ENCODE measurements around the gene ARGLU1. TPM values are rescaled to one million over a fixed set of nuclear protein-coding genes. Genes with fewer than 3 reads are reported as not detected.

The ARGLU1 gene
- total RNA-seq, 1 experiment from 2014 or later: 94.4 TPM

DNA sequence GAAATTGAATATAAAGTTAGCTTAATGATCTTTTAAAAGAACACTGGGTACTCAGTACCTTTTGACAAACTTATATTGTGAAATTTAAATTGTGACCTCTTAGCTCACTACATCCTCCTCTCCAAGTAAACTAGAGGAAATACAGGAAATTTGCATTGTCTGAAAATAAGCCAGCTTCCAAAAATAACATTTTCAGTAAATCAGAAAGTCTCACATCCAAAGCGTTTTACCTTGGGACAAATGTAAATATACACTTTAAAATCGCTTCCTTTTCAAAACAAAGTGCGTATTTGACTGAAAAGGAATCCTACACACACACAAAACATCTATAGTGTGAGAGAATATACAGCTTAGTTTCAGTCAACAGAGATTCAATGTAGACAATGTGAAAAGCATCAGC, 30.4 kb downstream of the ARGLU1 start:
- intact Hi-C loops (cut with micrococcal nuclease): loop anchor here (2.0 to 10.0 kb wide), 5 partner anchors 29 to 1333 kb away; no protein-coding TSS in a partner anchor
- no peak overlapping the region for H3K4me3 Mint-ChIP-seq (ENCODE audit: unreplicated experiment)
- TF ChIP-seq, protein P1, sequence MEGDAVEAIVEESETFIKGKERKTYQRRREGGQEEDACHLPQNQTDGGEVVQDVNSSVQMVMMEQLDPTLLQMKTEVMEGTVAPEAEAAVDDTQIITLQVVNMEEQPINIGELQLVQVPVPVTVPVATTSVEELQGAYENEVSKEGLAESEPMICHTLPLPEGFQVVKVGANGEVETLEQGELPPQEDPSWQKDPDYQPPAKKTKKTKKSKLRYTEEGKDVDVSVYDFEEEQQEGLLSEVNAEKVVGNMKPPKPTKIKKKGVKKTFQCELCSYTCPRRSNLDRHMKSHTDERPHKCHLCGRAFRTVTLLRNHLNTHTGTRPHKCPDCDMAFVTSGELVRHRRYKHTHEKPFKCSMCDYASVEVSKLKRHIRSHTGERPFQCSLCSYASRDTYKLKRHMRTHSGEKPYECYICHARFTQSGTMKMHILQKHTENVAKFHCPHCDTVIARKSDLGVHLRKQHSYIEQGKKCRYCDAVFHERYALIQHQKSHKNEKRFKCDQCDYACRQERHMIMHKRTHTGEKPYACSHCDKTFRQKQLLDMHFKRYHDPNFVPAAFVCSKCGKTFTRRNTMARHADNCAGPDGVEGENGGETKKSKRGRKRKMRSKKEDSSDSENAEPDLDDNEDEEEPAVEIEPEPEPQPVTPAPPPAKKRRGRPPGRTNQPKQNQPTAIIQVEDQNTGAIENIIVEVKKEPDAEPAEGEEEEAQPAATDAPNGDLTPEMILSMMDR (IDR thresholded peaks at IDR 0.05; ENCODE audit: unreplicated experiment): no peak
- ChIA-PET CTCF (interaction anchor here (0.6 to 5.0 kb wide), 9 partner anchors 12 to 1969 kb away, joined by 3 to 43 read pairs (median 4); no protein-coding TSS in a partner anchor), POLR2A (interaction anchor here (7.6 kb wide), 1 partner anchor 29 kb away, joined by 83 read pairs; the partner anchor contains the start of gene ARGLU1)
- no peaks in the 10 kb centered on the region for H3K4me1 Mint-ChIP-seq (ENCODE audit: insufficient read depth, unreplicated experiment)
- no peak overlapping the region for H3K27ac Mint-ChIP-seq (ENCODE audit: low read depth, unreplicated experiment)
- H3K27me3 Mint-ChIP-seq (ENCODE audit: insufficient read depth, unreplicated experiment): no peaks in the 10 kb centered on the region
- no peak for DNase-seq (ENCODE audit: unreplicated experiment)
- peaks cover 19% of the 10 kb centered on the region for H3K36me3 Mint-ChIP-seq (ENCODE audit: insufficient read depth, unreplicated experiment)
- BruUV-seq (replicated peaks): no TSS peak
- no peaks in the 10 kb centered on the region for H3K9me3 Mint-ChIP-seq (ENCODE audit: unreplicated experiment)

DNA sequence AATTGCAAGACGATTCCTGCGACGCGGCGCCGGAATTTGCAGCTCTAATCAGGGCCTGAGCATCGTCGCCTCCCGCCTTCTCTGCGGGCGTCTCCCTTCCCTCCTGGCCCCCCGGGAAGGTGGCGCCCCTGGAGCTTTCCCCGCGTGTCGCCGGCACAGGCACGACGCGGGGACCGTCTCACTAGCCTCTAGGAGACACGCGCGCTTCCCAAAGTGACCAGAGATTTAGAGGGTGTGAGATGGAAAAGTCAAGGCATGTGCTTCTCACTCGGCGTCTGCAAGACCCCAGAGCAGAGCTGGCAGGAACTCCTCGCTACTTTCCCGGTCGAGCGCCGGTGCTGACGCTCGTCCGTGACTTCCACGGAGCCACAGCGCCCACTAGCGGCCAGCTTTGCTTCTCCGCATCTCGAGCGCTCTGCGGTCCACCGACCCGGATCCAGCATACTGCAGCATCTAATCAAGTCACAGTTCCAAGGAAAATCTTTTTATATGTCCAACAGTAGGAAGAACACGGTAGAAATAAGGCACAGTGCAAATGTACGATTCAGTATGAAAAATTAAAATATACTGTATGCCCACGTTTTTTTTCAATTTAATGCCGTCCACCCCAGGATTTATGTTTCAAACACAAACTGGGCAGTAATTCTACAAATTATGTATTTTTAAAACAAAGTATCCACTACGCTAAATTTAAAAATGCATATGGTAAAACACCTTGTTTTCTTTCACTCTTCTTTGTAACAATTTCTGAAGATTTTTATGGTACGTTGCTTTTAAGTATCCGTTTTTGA, 31.5 kb downstream of the ARGLU1 start:
- peak overlapping the region; percentile 46 for H3K27ac Mint-ChIP-seq (ENCODE audit: low read depth, unreplicated experiment)
- BruUV-seq (replicated peaks): no TSS peak
- H3K4me3 Mint-ChIP-seq (ENCODE audit: unreplicated experiment): peak overlapping the region; percentile 95
- peak; percentile 84 for DNase-seq (ENCODE audit: unreplicated experiment)
- TF ChIP-seq, protein P1 (IDR thresholded peaks at IDR 0.05; ENCODE audit: unreplicated experiment): peak; percentile 91
- H3K4me1 Mint-ChIP-seq (ENCODE audit: insufficient read depth, unreplicated experiment): no peaks in the 10 kb centered on the region
- ChIA-PET POLR2A (interaction anchor here (0.6 to 7.6 kb wide), 14 partner anchors 10 to 1964 kb away, joined by 3 to 83 read pairs (median 4); partner anchors contain the start of gene ARGLU1), CTCF (interaction anchor here (0.6 to 5.0 kb wide), 25 partner anchors 9 to 1975 kb away, joined by 3 to 43 read pairs (median 3); no protein-coding TSS in a partner anchor)
- H3K9me3 Mint-ChIP-seq (ENCODE audit: unreplicated experiment): no peaks in the 10 kb centered on the region
- peaks cover 9% of the 10 kb centered on the region for H3K36me3 Mint-ChIP-seq (ENCODE audit: insufficient read depth, unreplicated experiment)
- no peaks in the 10 kb centered on the region for H3K27me3 Mint-ChIP-seq (ENCODE audit: insufficient read depth, unreplicated experiment)
- intact Hi-C loops (cut with micrococcal nuclease): loop anchor here (1.0 to 10.0 kb wide), 8 partner anchors 30 to 1965 kb away; no protein-coding TSS in a partner anchor

DNA sequence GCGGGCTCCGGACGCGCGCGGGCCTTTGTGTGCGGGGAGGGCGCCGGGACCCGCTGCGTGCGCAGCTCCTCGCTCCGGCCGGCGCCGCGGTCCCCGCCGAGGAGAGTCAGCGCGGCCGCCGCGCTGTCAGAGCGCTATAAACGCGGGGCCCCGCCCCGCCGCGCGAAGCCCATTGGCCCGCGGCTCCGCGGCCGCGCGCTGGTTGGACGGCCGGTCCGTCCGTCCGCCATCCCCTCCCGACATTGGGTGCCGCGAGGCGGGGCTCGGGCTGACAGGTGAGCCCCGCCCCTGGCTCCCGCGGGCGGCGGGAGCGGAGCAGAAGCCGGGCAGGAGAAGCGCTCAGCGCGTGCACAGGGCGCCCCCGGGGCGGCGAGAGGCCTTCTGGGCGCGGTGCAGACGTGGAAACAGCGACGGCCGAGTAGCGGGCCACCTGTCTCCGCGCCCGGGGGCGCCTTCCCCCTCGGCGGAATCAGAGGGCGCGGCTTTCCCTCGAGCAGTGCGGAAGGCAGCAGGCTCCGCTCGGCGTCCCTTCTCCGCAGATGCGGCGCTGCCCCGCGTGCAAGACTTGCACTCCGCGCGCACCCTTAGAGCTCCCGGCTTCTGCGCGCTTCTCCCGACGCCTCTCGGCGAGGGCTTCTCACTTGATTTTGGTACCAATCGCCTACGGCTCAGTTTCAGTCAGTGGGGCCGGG, 32.2 kb downstream of the ARGLU1 start, which contains the start of gene EFNB2:
Gene EFNB2 (minus strand): TSS at position 111 of the 692 bp plus-strand sequence. CDS start 698 bp downstream, outside the sequence.
- CTCF ChIA-PET: interaction anchor here (0.7 to 5.0 kb wide), 21 partner anchors 10 to 1974 kb away, joined by 3 to 43 read pairs (median 3); no protein-coding TSS in a partner anchor
- H3K4me1 Mint-ChIP-seq (ENCODE audit: insufficient read depth, unreplicated experiment): peaks cover under 1% of the 10 kb centered on the region
- H3K27me3 Mint-ChIP-seq (ENCODE audit: insufficient read depth, unreplicated experiment): no peaks in the 10 kb centered on the region
- peak within 1 kb of the TSS; percentile 86 for H3K27ac Mint-ChIP-seq (ENCODE audit: low read depth, unreplicated experiment)
- intact Hi-C loops (cut with micrococcal nuclease): loop anchor here (1.0 to 10.0 kb wide), 8 partner anchors 31 to 1964 kb away; no protein-coding TSS in a partner anchor
- POLR2A ChIA-PET: interaction anchor here (0.6 to 7.6 kb wide), 20 partner anchors 10 to 1964 kb away, joined by 3 to 83 read pairs (median 4); partner anchors contain the start of gene ARGLU1
- no TSS peak for BruUV-seq (replicated peaks)
- no peaks in the 10 kb centered on the region for H3K9me3 Mint-ChIP-seq (ENCODE audit: unreplicated experiment)
- peak within 1 kb of the TSS; percentile 95 for H3K4me3 Mint-ChIP-seq (ENCODE audit: unreplicated experiment)
- DNase-seq (ENCODE audit: unreplicated experiment): peak; percentile 94
- peaks cover 1% of the 10 kb centered on the region for H3K36me3 Mint-ChIP-seq (ENCODE audit: insufficient read depth, unreplicated experiment)
- TF ChIP-seq, protein P1 (IDR thresholded peaks at IDR 0.05; ENCODE audit: unreplicated experiment): no peak
